MM.1S (cell line): ENCODE data around the gene DOP1A.

ENCODE experiments used
- DNase-seq: peaks from one replicate; pipeline ENCODE4 v3.0.0-alpha.2; 2015
- H2AFZ ChIP-seq: fragments of 300-600 bp; sonication (generic); 2 replicates; pipeline ENCODE4 v1.6.0; 2016; ENCODE audit warnings: antibody characterized with exemption, low read length
- H3F3A ChIP-seq: fragments of 300-600 bp; sonication (generic); 2 replicates; pipeline ENCODE4 v1.6.1; 2016; ENCODE audit warnings: mild to moderate bottlenecking, antibody characterized with exemption, low read length, moderate library complexity, mixed read lengths; ENCODE audit not compliant: insufficient read depth
- H3K27ac ChIP-seq: fragments of 300-600 bp; sonication (generic); 2 replicates; pipeline ENCODE4 v1.5.1; 2016; ENCODE audit warnings: mild to moderate bottlenecking, low read length
- H3K27me3 ChIP-seq: fragments of 300-600 bp; sonication (generic); replicated peaks from 2 replicates; pipeline ENCODE4 v1.6.0; 2016; ENCODE audit warnings: low read length; ENCODE audit not compliant: insufficient read depth
- H3K36me3 ChIP-seq: fragments of 300-600 bp; sonication (generic); replicated peaks from 2 replicates; pipeline ENCODE4 v1.6.1; 2016; ENCODE audit warnings: mild to moderate bottlenecking, low read length, mixed read lengths; ENCODE audit not compliant: insufficient read depth
- H3K4me1 ChIP-seq: fragments of 300-600 bp; sonication (generic); 2 replicates; pipeline ENCODE4 v1.6.1; 2016; ENCODE audit warnings: low read length, mixed read lengths
- H3K4me2 ChIP-seq: fragments of 300-600 bp; sonication (generic); 2 replicates; pipeline ENCODE4 v1.6.0; 2016; ENCODE audit warnings: low read depth, low read length
- H3K4me3 ChIP-seq: fragments of 300-600 bp; sonication (generic); 2 replicates; pipeline ENCODE4 v1.5.1; 2016; ENCODE audit warnings: low read length, mixed read lengths
- H3K79me2 ChIP-seq: fragments of 300-600 bp; sonication (generic); 2 replicates; pipeline ENCODE4 v1.6.1; 2016; ENCODE audit warnings: mixed run types, low read length, mixed read lengths
- H3K9ac ChIP-seq: fragments of 300-600 bp; sonication (generic); 2 replicates; pipeline ENCODE4 v1.6.1; 2016; ENCODE audit warnings: low read length, mixed read lengths
- H3K9me2 ChIP-seq: fragments of 300-600 bp; sonication (generic); replicated peaks from 2 replicates; pipeline ENCODE4 v1.6.1; 2016; ENCODE audit warnings: mild to moderate bottlenecking, low read length, mixed read lengths; ENCODE audit not compliant: insufficient read depth
- H3K9me3 ChIP-seq: fragments of 300-600 bp; sonication (generic); replicated peaks from 2 replicates; pipeline ENCODE4 v1.6.1; 2016; ENCODE audit warnings: mild to moderate bottlenecking, low read length, mixed read lengths; ENCODE audit not compliant: insufficient read depth
- H4K20me1 ChIP-seq: fragments of 300-600 bp; sonication (generic); 2 replicates; pipeline ENCODE4 v1.6.1; 2016; ENCODE audit warnings: mild to moderate bottlenecking, low read length, moderate library complexity, mixed read lengths; ENCODE audit not compliant: insufficient read depth
- EZH2 ChIP-seq: fragments of 300-600 bp; sonication (generic); optimal IDR thresholded peaks from 2 replicates; pipeline ENCODE3; 2017; ENCODE audit warnings: low read depth, mild to moderate bottlenecking, antibody characterized with exemption, low read length, mixed read lengths
- EZH2phosphoT487 ChIP-seq: fragments of 300-600 bp; sonication (generic); IDR thresholded peaks from 2 replicates; pipeline ENCODE4 v1.6.1; 2018; ENCODE audit warnings: antibody characterized with exemption, low read length
- TF ChIP-seq, protein P1 (sequence below): fragments of 300-600 bp; sonication (generic); IDR thresholded peaks from 2 replicates; pipeline ENCODE4 v1.5.1; 2016; ENCODE audit warnings: antibody characterized with exemption, low read length, mixed read lengths

DOP1A gene

DNA sequence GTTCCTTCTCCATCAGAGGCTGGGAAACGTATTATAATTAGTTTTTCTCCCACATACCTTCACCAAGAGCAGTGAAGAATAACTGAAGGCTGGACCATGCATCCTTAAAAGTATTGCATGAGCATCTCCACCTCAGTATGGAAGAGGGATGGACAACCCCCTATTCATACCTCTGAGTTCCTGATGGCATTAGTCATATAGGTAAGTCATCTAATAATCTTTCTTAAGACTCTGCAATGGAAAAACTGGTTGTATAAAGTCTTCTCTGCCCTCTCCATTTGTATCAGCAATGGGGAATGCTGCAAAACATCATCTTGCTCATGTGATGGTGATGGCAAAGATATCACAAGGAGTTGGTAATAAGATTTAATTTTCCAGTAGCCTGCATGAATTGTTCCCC, 101.1 kb downstream of the DOP1A start:
- Histone ChIP-seq H3K4me1 (peaks cover 22% of the 10 kb centered on the region), H3K27ac (no peak overlapping the region), H3K27me3 (no peaks in the 10 kb centered on the region), H3K36me3 (peaks cover 31% of the 10 kb centered on the region; the same call in 1 of the 2 replicates), H2AFZ (no peak overlapping the region), H3K4me2 (no peak overlapping the region), H3K9me2 (no peaks in the 10 kb centered on the region), H3K9me3 (no peaks in the 10 kb centered on the region), H3K79me2 (no peaks in the 10 kb centered on the region), H4K20me1 (no peaks in the 10 kb centered on the region), H3F3A (peaks cover 7% of the 10 kb centered on the region; the same call in 1 of the 2 replicates), H3K9ac (no peak overlapping the region), H3K4me3 (no peak overlapping the region)
- TF ChIP-seq EZH2 (no peak), EZH2phosphoT487 (no peak)
- TF ChIP-seq, protein P1, sequence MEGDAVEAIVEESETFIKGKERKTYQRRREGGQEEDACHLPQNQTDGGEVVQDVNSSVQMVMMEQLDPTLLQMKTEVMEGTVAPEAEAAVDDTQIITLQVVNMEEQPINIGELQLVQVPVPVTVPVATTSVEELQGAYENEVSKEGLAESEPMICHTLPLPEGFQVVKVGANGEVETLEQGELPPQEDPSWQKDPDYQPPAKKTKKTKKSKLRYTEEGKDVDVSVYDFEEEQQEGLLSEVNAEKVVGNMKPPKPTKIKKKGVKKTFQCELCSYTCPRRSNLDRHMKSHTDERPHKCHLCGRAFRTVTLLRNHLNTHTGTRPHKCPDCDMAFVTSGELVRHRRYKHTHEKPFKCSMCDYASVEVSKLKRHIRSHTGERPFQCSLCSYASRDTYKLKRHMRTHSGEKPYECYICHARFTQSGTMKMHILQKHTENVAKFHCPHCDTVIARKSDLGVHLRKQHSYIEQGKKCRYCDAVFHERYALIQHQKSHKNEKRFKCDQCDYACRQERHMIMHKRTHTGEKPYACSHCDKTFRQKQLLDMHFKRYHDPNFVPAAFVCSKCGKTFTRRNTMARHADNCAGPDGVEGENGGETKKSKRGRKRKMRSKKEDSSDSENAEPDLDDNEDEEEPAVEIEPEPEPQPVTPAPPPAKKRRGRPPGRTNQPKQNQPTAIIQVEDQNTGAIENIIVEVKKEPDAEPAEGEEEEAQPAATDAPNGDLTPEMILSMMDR, result no peak
- no peak for DNase-seq

GRCh38 chr6:83169106-83169505, 101.6 kb downstream of the DOP1A start:
- H3K9me3 ChIP-seq, result no peaks in the 10 kb centered on the region
- DNase-seq, result no peak
- H3K9me2 ChIP-seq, result no peaks in the 10 kb centered on the region
- TF ChIP-seq EZH2 (no peak), EZH2phosphoT487 (no peak)
- TF ChIP-seq, protein P1, result no peak
- no peak overlapping the region for H3K4me3 ChIP-seq
- H3K4me2 ChIP-seq, result no peak overlapping the region
- H3K79me2 ChIP-seq, result no peaks in the 10 kb centered on the region
- no peak overlapping the region for H3K9ac ChIP-seq
- no peak overlapping the region for H3K27ac ChIP-seq
- peaks cover 7% of the 10 kb centered on the region; the same call in 1 of the 2 replicates for H3F3A ChIP-seq
- peaks cover 28% of the 10 kb centered on the region; the same call in 1 of the 2 replicates for H3K36me3 ChIP-seq
- H2AFZ ChIP-seq, result no peak overlapping the region
- no peaks in the 10 kb centered on the region for H4K20me1 ChIP-seq
- no peaks in the 10 kb centered on the region for H3K27me3 ChIP-seq
- H3K4me1 ChIP-seq, result peaks cover 22% of the 10 kb centered on the region

DNA sequence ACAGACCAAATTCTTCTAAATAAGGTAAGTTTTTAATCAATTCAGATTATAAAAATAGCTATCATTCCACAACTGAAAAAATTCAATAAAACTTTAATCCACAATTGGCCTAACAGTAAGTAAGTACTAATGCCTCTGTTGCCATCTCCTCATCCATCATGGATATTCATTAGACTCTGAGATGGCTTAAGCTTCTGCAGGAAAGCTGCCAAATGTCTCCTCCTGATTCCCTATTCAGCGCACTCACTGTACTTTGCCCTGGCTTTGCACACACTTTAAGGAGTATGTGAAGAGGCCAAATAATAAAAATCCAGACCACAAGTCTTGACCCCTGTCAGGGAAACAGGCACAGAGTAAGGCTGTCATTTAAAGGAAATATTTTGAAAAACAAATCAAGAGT, 102.0 kb downstream of the DOP1A start:
- Histone ChIP-seq H3K9me2 (no peaks in the 10 kb centered on the region), H3K36me3 (peaks cover 28% of the 10 kb centered on the region; the same call in 1 of the 2 replicates), H2AFZ (no peak overlapping the region), H3F3A (peaks cover 7% of the 10 kb centered on the region; the same call in 1 of the 2 replicates), H3K79me2 (no peaks in the 10 kb centered on the region), H3K27me3 (no peaks in the 10 kb centered on the region), H3K4me2 (no peak overlapping the region), H3K4me3 (no peak overlapping the region), H3K9ac (no peak overlapping the region), H3K4me1 (peaks cover 22% of the 10 kb centered on the region), H4K20me1 (no peaks in the 10 kb centered on the region), H3K9me3 (no peaks in the 10 kb centered on the region), H3K27ac (no peak overlapping the region)
- no peak for DNase-seq
- TF ChIP-seq, protein P1, result no peak
- no peak for TF ChIP-seq EZH2phosphoT487
- TF ChIP-seq EZH2, result no peak
